A549 treated with AZD9567 at 1 μM for 4 hours (cell line): Measurements from ENCODE around the gene EFHD2. TPM values are rescaled to one million over a fixed set of nuclear protein-coding genes. Genes with fewer than 3 reads are reported as not detected.

Experiments
- total RNA-seq: library from RNA; stranded (reverse); fragments of 200-300 nt; extraction: Qiagen RNA extraction; gene quantifications from 5 replicates; pipeline ENCODE4 v1.2.3, GENCODE V29; 2022; ENCODE audit not compliant: insufficient read depth

Gene EFHD2, protein sequence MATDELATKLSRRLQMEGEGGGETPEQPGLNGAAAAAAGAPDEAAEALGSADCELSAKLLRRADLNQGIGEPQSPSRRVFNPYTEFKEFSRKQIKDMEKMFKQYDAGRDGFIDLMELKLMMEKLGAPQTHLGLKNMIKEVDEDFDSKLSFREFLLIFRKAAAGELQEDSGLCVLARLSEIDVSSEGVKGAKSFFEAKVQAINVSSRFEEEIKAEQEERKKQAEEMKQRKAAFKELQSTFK
- 150 to 264 TPM (median 248 TPM) in 5 replicates for total RNA-seq

GRCh38 chr1:15409388-15410222 is at the start of gene EFHD2:
Gene EFHD2, plus strand, starts transcription at chr1:15409888. Its CDS starts 84 bp downstream, at chr1:15409972.

GRCh38 chr1:15456313-15456954 is 46.7 kb downstream of the EFHD2 start, which contains the start of gene CELA2A:
Gene CELA2A, plus strand, starts transcription at chr1:15456732. Its CDS starts 22 bp downstream, at chr1:15456754.

DNA sequence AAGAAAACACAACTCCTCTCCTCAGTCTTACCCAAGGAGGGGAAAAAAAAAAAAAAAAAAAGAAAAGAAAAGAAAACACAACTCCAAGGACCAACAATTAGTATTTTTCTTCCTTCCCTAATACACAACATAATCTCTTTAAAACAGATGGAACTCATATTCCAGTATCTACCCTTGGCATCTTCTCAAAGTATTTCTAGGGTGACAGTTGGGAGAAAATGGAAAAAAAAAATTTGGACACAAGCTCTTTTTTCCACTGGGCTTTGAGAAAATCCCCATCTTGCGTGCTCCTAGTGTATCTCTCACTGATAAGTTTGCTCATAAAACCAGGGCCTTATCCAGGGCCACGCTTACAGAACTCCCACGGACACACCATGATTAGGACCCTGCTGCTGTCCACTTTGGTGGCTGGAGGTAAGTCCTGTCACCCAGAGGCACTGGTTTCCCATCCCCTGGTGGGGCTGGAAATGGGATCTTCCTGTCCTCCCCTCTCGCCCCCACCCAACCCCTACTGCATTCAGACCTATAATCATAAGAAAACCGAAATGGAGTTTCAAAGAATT is 66.1 kb downstream of the EFHD2 start, which contains the start of gene CELA2B:
TSS of gene CELA2B (plus strand) at position 353 of the 563 bp plus-strand sequence. CDS start at position 375, 22 bp downstream.

Other genes with a start within 250 kb of the EFHD2 start
- gene FHAD1, start 162.7 kb upstream of the EFHD2 start, total RNA-seq, result 0.31 to 1.6 TPM (median 0.46 TPM) in 5 replicates
- gene CTRC, start 28.6 kb downstream of the EFHD2 start, total RNA-seq, result 1.7 to 2.9 TPM (median 2.5 TPM) in 4 of 5 replicates, not detected in the other
- 0.13 TPM in 1 of 5 replicates, not detected in the others for gene CELA2A, start 46.8 kb downstream of the EFHD2 start, total RNA-seq
- gene CELA2B, start 66.2 kb downstream of the EFHD2 start, total RNA-seq, result 0.12 to 0.15 TPM (median 0.15 TPM) in 3 of 5 replicates, not detected in the others
- gene CASP9, start 114.3 kb downstream of the EFHD2 start, total RNA-seq, result 5.9 to 9.3 TPM (median 6.0 TPM) in 5 replicates
- 4.4 to 5.8 TPM (median 4.5 TPM) in 5 replicates for gene DNAJC16, start 117.0 kb downstream of the EFHD2 start, total RNA-seq
- 3.1 to 7.5 TPM (median 6.7 TPM) in 5 replicates for gene AGMAT, start 175.2 kb downstream of the EFHD2 start, total RNA-seq
- 7.2 to 12.5 TPM (median 9.3 TPM) in 5 replicates for gene DDI2, start 207.6 kb downstream of the EFHD2 start, total RNA-seq